HepG2 (cell line): ENCODE measurements around the gene KLF9. TPM values are rescaled to one million over a fixed set of nuclear protein-coding genes. Genes with fewer than 3 reads are reported as not detected.

ENCODE experiments used
- ATAC-seq: fragments of 200-7000 bp; cut with Tn5 transposase; 3 replicates; pipeline ENCODE4 v1.9.1; 2020; ENCODE audit warnings: mild to moderate bottlenecking, moderate library complexity
- BruUV-seq: library from RNA; stranded (reverse); fragments of 400-500 nt; replicated peaks from 2 replicates; lab custom pipeline; 2021; lab: Mats Ljungman, UMichigan
- CTCF ChIA-PET: fragments of 300-600 bp; formaldehyde crosslinking; extraction: SDS; loops from one replicate; lab custom pipeline; 2021; ENCODE audit warnings: low total read pairs, inconsistent platforms, low intra/inter-chr PET ratio; lab: Yijun Ruan, JAX
- POLR2A ChIA-PET: fragments of 350-600 bp; sonication (Branson Sonifier 250); formaldehyde crosslinking; loops from one replicate; lab custom pipeline; 2020; ENCODE audit warnings: antibody characterized with exemption, inconsistent platforms; lab: Yijun Ruan, JAX
- DNase-seq: peaks from one replicate; pipeline ENCODE4 v3.0.0-alpha.2; 2015; ENCODE audit warnings: low spot score
- FAIRE-seq: peaks from 3 replicates; lab custom pipeline; 2011; peaks lifted over from hg19 to GRCh38; lab: Jason Lieb, UNC
- H2AFZ ChIP-seq: one replicate; pipeline ENCODE4 v1.6.1; 2011; ENCODE audit warnings: low read length, inconsistent platforms
- H3K27ac ChIP-seq: fragments of 300-600 bp; 3 replicates; pipeline ENCODE4 v1.8.0; 2011; ENCODE audit warnings: mixed run types, mild to moderate bottlenecking, mixed read lengths, low read length, inconsistent platforms; ENCODE audit not compliant: insufficient read depth; ENCODE audit errors: extremely low read length
- H3K27me3 ChIP-seq, 2 experiments: fragments of 200-600 bp in 1 of 2; 2 replicates in 1 of 2; 3 replicates in 1 of 2; pipeline versions ENCODE4 v1.6.0 to v1.8.0; 2011; ENCODE audit warnings: low read length in 2 of 2, mild to moderate bottlenecking in 2 of 2, moderate library complexity in 2 of 2, inconsistent platforms in 1 of 2; ENCODE audit not compliant: insufficient read depth in 2 of 2, control insufficient read depth in 1 of 2
- H3K36me3 ChIP-seq, 2 experiments: fragments of 200-600 bp in 1 of 2; replicated peaks in 1 of 2; 2 replicates in 1 of 2; 3 replicates in 1 of 2; pipeline versions ENCODE4 v1.5.1 to v1.8.0; 2011; ENCODE audit warnings: low read length in 2 of 2, inconsistent platforms in 1 of 2; ENCODE audit not compliant: insufficient read depth in 2 of 2, control insufficient read depth in 1 of 2
- H3K4me1 ChIP-seq: 2 replicates; pipeline ENCODE4 v1.5.1; 2012; ENCODE audit warnings: low read length, inconsistent platforms; ENCODE audit not compliant: insufficient read depth
- H3K4me2 ChIP-seq: 2 replicates; pipeline ENCODE4 v1.6.0; 2011; ENCODE audit warnings: low read depth, low read length, inconsistent platforms
- H3K4me3 ChIP-seq, 3 experiments: fragments of 200-600 bp in 1 of 3; sonication (generic), shearing (Covaris generic) in 1 of 3; replicated peaks in 1 of 3; 2 replicates each; pipeline ENCODE4 v1.5.1; 2011 to 2016; ENCODE audit warnings: low read length in 3 of 3, inconsistent platforms in 2 of 3, low read depth in 2 of 3, mild to moderate bottlenecking in 2 of 3, control low read depth in 1 of 3, mixed read lengths in 1 of 3; ENCODE audit not compliant: insufficient read depth in 1 of 3
- H3K79me2 ChIP-seq: one replicate; pipeline ENCODE4 v1.6.1; 2011; ENCODE audit warnings: low read length, inconsistent platforms; ENCODE audit not compliant: insufficient read depth
- H3K9ac ChIP-seq: 2 replicates; pipeline ENCODE4 v1.6.0; 2011; ENCODE audit warnings: mild to moderate bottlenecking, low read depth, low read length, inconsistent platforms; ENCODE audit not compliant: insufficient read depth
- H3K9me3 ChIP-seq: 2 replicates; pipeline ENCODE4 v1.5.1; 2012; ENCODE audit warnings: mild to moderate bottlenecking, low read length
- H4K20me1 ChIP-seq: 2 replicates; pipeline ENCODE4 v1.6.0; 2011; ENCODE audit warnings: inconsistent platforms, mild to moderate bottlenecking, low read length, moderate library complexity; ENCODE audit not compliant: insufficient read depth
- HIVEP1 ChIP-seq: sonication (generic); formaldehyde crosslinking; IDR thresholded peaks from 2 replicates; pipeline ENCODE4 v1.4.0; 2020; ENCODE audit warnings: mild to moderate bottlenecking, missing genetic modification reagents
- IRF1 ChIP-seq: sonication (generic); formaldehyde crosslinking; IDR thresholded peaks from 2 replicates; pipeline ENCODE4 v1.4.0; 2020; ENCODE audit warnings: low read depth, mild to moderate bottlenecking, missing genetic modification reagents
- NBN ChIP-seq: fragments of 450-650 bp; conservative IDR thresholded peaks from 2 replicates; pipeline ENCODE4 v1.6.1; 2017
- TERF1 ChIP-seq: sonication (generic); formaldehyde crosslinking; IDR thresholded peaks from 2 replicates; pipeline ENCODE4 v1.8.0; 2022; ENCODE audit warnings: mild to moderate bottlenecking, missing genetic modification reagents, moderate library complexity
- THRA ChIP-seq: sonication (generic); formaldehyde crosslinking; IDR thresholded peaks from 2 replicates; pipeline ENCODE4 v1.4.0; 2020; ENCODE audit warnings: missing genetic modification reagents, borderline replicate concordance
- ZNF121 ChIP-seq: sonication (generic); formaldehyde crosslinking; IDR thresholded peaks from 2 replicates; pipeline ENCODE4 v1.5.0; 2020; ENCODE audit warnings: mild to moderate bottlenecking, missing genetic modification reagents
- WGBS: methylation state at CpG from one replicate; pipeline ENCODE4 v1.1.6; 2017; ENCODE audit warnings: low lambda C conversion rate; 5-methylcytosine and 5-hydroxymethylcytosine counted together
- in situ Hi-C: cut with HindIII; loops from 2 replicates; pipeline ENCODE4 v1.10.0; 2017; ENCODE audit warnings: low pct_unique_long_range_greater_than_20kb; ENCODE audit not compliant: extremely low pct_ligation_motif_present
- intact Hi-C: fragments of 100-400 bp; cut with micrococcal nuclease; formaldehyde crosslinking; loops from one replicate; pipeline ENCODE4 v1.10.0; 2022; ENCODE audit not compliant: unreplicated experiment
- polyA plus RNA-seq, 8 experiments: library from polyadenylated mRNA; depleted of rRNA in 3 of 8; stranded (reverse) in 7 of 8; unstranded in 1 of 8; fragments of >200 nt; fragmentation: Illumina TruSeq in 4 of 8; extraction: Trizol in 4 of 8; gene quantifications; 2 replicates each; pipeline versions ENCODE4 v1.2.1 to v1.2.3, GENCODE V29; 2011 to 2016; ENCODE audit warnings: low read depth in 4 of 8, missing spikeins in 1 of 8, mixed read lengths in 1 of 8; ENCODE audit not compliant: insufficient read depth in 1 of 8
- total RNA-seq, 5 experiments: library from RNA; depleted of rRNA; stranded (reverse); fragments of >200 nt; fragmentation: Illumina TruSeq; extraction: Trizol; gene quantifications; 2 replicates each; pipeline ENCODE4 v1.2.3, GENCODE V29; 2016; ENCODE audit warnings: low read depth in 1 of 5

The KLF9 gene
- total and polyA plus RNA-seq, 2 of the 13 experiments (the other 11 are each of a cell fraction or from before 2014, with no cell fraction given): 5.7 to 7.2 TPM

GRCh38 chr9:70444904-70445303, 30.4 kb upstream of the KLF9 start (continued):
- TF ChIP-seq HIVEP1: no peak

- Histone ChIP-seq H3K27me3 (no peaks in the 10 kb centered on the region; a peak in 1 of 5 replicates), H3K36me3 (no peaks in the 10 kb centered on the region), H3K4me2 (no peak overlapping the region), H3K9me3 (no peaks in the 10 kb centered on the region), H3K9ac (no peak overlapping the region), H4K20me1 (no peaks in the 10 kb centered on the region), H3K27ac (no peak overlapping the region), H2AFZ (no peak overlapping the region), H3K4me1 (peaks cover 48% of the 10 kb centered on the region), H3K79me2 (no peaks in the 10 kb centered on the region), H3K4me3 (no peak overlapping the region)
- ATAC-seq (no peak), FAIRE-seq (no peak), DNase-seq (no peak)
- no TSS peak for BruUV-seq
- intact Hi-C loops: no loop called here
- TF ChIP-seq IRF1 (no peak), TERF1 (no peak), THRA (no peak), NBN (no peak), ZNF121 (CRISPR knock-in tag) (peak; percentile 91)
- in situ Hi-C loops: no loop called here
- WGBS: no CpG with 5 or more reads among the region's 1 CpG
- CTCF ChIA-PET: no interaction called here
- POLR2A ChIA-PET: interaction anchor here (4.7 kb wide), 1 partner anchor 22 kb away, joined by 79 read pairs; no protein-coding TSS in a partner anchor
Measured at GRCh38 chr9:70442328-70442848, 27.9 kb upstream of the KLF9 start.
